Effector CD8-positive, alpha-beta T cell (primary cell): Measurements from ENCODE around the gene NLRP1.
"Not testable (repeated sequence)": the region's sequence is repeated elsewhere in the genome, so short reads cannot be mapped to it uniquely, and the experiment has no call there.

Experiments used
- DNase-seq: peaks from one replicate; lab custom pipeline; 2025; lab: John Stamatoyannopoulos, UW

NLRP1 gene

GRCh38 chr17:5587438-5588032 lies 3.2 kb upstream of the NLRP1 start:
- peak; percentile 37 for DNase-seq

DNA sequence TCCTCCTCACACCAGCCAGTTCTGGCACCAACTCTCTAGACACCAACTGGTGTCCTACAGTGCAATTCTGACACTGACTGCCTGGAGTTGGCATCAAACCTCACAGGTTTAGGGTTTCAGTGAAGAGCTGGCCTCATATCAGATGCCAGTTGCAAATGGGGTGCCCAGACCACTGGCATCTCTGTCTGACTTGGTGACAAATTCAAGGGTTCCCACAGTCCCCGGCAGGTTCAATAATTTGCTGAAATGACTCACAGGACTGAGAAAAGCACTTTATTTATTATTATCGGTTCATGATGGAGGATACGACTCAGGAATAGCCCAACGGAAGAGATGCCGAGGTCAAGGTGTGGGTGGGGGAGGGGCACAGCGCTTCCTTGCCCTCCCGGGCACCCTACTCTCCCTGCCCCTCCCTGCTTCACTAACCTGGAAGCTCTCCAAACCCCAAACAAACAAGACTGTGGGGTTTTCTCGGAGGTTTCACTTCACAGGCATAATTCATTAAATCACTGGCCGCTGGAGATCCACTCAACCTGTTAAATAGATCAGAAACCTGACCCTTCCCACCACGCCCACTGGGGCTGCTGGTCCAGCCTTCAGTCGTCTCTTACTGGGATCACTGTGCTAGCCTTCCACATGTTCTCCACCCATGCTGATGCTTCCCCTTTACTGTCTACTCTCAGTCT lies 1.7 kb upstream of the NLRP1 start:
- DNase-seq, result no peak

- no peak for DNase-seq
Observed at GRCh38 chr17:5585287-5585794, 1.0 kb upstream of the NLRP1 start.

DNA sequence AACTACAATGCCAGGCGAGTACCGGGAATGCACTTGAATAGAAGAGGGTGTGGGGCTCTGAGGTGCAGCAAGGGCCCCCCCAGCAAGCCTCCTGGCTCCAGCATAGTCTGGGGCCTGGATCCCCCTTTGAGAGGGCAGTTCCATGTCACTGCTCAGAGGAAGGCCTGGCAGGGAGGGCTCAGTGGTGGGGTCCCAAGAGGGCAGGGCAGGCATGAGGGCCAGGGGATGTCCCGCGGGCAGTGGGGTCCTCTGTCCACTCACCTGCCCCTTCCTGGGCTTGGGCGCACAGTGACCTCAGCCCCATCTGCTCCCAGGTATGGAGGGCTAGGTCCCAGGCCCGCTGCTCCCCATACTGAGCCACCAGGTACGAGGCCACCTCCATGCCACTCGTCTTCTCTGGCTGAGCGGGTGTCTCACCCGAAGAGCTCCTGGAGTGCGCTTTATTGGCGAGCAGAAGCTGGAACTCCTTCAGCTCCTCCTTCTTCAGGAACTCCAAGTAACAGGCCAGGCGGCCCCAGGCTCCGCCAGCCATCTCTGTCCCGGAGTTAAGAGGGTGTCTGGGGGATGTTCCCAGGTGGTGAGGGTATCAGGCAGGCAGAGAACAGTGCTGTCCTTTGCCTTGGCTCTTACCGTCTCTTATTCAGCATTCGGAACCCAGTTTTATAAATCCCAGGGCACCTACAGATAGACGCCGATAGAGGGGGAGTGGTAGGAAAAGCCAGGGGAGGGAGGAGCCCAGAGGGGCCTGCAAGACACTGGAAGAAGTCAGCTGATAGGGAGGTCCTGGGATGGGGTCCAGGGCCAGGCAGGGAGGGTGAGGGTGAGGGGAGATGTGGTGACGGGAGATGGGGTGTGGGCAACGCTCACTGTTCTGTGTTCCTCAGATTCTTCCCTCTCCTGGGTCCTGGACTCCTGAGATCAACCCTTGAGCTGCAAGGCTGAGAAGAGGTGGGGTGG lies 605 bp downstream of the NLRP1 start:
- DNase-seq, result no peak

- no peak for DNase-seq
Observed at GRCh38 chr17:5582209-5583185, 1.8 kb downstream of the NLRP1 start.

GRCh38 chr17:5581655-5582054 lies 2.7 kb downstream of the NLRP1 start:
- no peak for DNase-seq

GRCh38 chr17:5580969-5581368 lies 3.3 kb downstream of the NLRP1 start:
- DNase-seq, result no peak

- DNase-seq, result no peak
Observed at GRCh38 chr17:5580367-5580766, 3.9 kb downstream of the NLRP1 start.

- not testable (repeated sequence) for DNase-seq
Observed at GRCh38 chr17:5578768-5579167, 5.5 kb downstream of the NLRP1 start.

GRCh38 chr17:5573017-5573416 lies 11.3 kb downstream of the NLRP1 start:
- DNase-seq, result not testable (repeated sequence)

GRCh38 chr17:5571281-5571680 lies 13.0 kb downstream of the NLRP1 start:
- DNase-seq, result no peak

- DNase-seq, result no peak
Observed at GRCh38 chr17:5565808-5566207, 18.5 kb downstream of the NLRP1 start.

DNA sequence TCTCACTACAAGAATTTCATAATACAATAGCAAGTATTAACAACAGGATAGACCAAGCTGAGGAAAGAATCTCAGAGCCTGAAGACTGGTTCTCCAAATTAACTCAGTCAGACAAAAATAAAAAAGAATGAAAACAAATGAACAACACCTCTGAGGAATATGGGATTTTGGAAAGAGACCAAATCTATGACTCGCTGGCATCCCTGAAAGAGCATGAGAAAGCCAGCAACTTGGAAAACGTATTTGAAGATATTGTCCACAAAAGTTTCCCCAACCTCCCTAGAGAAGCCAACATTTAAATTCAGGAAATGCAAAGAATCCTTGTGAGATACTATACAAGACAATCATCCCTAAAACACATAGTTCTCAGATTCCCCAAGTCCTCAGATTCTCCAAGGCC lies 20.9 kb downstream of the NLRP1 start:
- DNase-seq, result no peak

- no peak for DNase-seq
Observed at GRCh38 chr17:5562661-5563360, 21.5 kb downstream of the NLRP1 start.

GRCh38 chr17:5561736-5562571 lies 22.4 kb downstream of the NLRP1 start:
- DNase-seq, result no peak

- no peak for DNase-seq
Observed at GRCh38 chr17:5560361-5560988, 23.8 kb downstream of the NLRP1 start.

GRCh38 chr17:5558815-5559785 lies 25.2 kb downstream of the NLRP1 start:
- DNase-seq, result no peak

DNA sequence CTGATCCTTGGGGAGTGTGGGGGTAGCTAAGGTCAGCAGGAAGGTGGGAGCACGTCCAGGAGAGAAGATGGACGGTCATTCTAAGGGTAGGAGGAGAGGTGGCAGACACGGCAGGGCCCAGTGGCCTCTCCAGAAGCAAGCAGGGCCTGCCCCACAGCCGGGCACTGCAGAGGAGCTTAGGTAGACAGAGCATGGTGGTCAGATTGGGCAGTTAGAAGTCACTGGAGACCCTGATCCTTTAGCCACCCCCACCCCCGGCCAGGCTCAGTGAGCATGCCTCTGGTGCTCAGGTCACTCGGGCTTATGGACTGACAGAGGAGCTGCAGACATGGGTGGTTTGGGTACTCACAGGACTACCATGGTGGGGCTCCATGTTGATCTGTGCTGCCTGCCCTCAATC lies 26.3 kb downstream of the NLRP1 start:
- no peak for DNase-seq
